ENCODE measurements around the gene TLR9. TPM values are rescaled to one million over a fixed set of nuclear protein-coding genes. Genes with fewer than 3 reads are reported as not detected.
A peak's percentile ranks its signal among the peaks of the same experiment; 100 is the strongest.

TLR9 gene
- total RNA-seq, 4 donors from 2014 or later, result not detected

GRCh38 chr3:52202384-52203077 is 22.9 kb downstream of the TLR9 start:
- 65 to 87% methylated on average over 4 of the region's 4 CpGs for WGBS, 2 donors
- DNase-seq, result no peak
- TF ChIP-seq CTCF (IDR thresholded peaks at IDR 0.05) (no peak), POLR2A (IDR thresholded peaks at IDR 0.05) (no peak)
- intact Hi-C loops (cut with DNase I), result no loop called here
- peaks cover 3 to 87% (median 27%) of the 10 kb centered on the region in 3 donors for H3K4me1 ChIP-seq
- no peaks in the 10 kb centered on the region for H3K9me3 ChIP-seq
- peaks cover 18 to 80% (median 22%) of the 10 kb centered on the region in 3 donors for H3K36me3 ChIP-seq
- peak overlapping the region in 1 of 4 donors; percentile 2 for H3K27ac ChIP-seq
- no peaks in the 10 kb centered on the region for H3K27me3 ChIP-seq
- no peak overlapping the region for H3K4me3 ChIP-seq

GRCh38 chr3:52200981-52201679 is 24.3 kb downstream of the TLR9 start:
- WGBS, 2 donors, result 80 to 82% methylated on average over 5 of the region's 5 CpGs
- no peak overlapping the region for H3K4me3 ChIP-seq
- H3K4me1 ChIP-seq, result peaks cover 9 to 96% (median 41%) of the 10 kb centered on the region in 3 donors
- intact Hi-C loops (cut with DNase I), result no loop called here
- DNase-seq, result no peak
- H3K27ac ChIP-seq, result peak overlapping the region in 2 of 4 donors; percentile 52 to 60
- TF ChIP-seq CTCF (IDR thresholded peaks at IDR 0.05) (no peak), POLR2A (IDR thresholded peaks at IDR 0.05) (no peak)
- no peaks in the 10 kb centered on the region for H3K27me3 ChIP-seq
- peaks cover 14 to 66% (median 18%) of the 10 kb centered on the region in 3 donors for H3K36me3 ChIP-seq
- no peaks in the 10 kb centered on the region for H3K9me3 ChIP-seq

- no peak for DNase-seq
- H3K9me3 ChIP-seq, result no peaks in the 10 kb centered on the region
- peaks cover 9 to 95% (median 41%) of the 10 kb centered on the region in 3 donors for H3K4me1 ChIP-seq
- intact Hi-C loops (cut with DNase I), result no loop called here
- peak overlapping the region; percentile 61 to 96 (median 88) for H3K4me3 ChIP-seq
- H3K27ac ChIP-seq, result peak overlapping the region; percentile 84 to 95 (median 92)
- 24 to 48% methylated on average over 7 to 10 of the region's 14 CpGs for WGBS, 2 donors
- H3K27me3 ChIP-seq, result no peaks in the 10 kb centered on the region
- peaks cover 9 to 44% (median 10%) of the 10 kb centered on the region in 3 donors for H3K36me3 ChIP-seq
- TF ChIP-seq CTCF (IDR thresholded peaks at IDR 0.05), result no peak
- TF ChIP-seq POLR2A (IDR thresholded peaks at IDR 0.05), result no peak
Measured at GRCh38 chr3:52198643-52199608, 26.5 kb downstream of the TLR9 start.

- intact Hi-C loops (cut with DNase I), result no loop called here
Measured at GRCh38 chr3:52197842-52198625, 27.4 kb downstream of the TLR9 start, which contains the start of gene ALAS1. Gene ALAS1, plus strand, starts transcription at chr3:52198160. Its CDS starts 1,082 bp downstream, at chr3:52199242.

More at GRCh38 chr3:52197842-52198625, 27.4 kb downstream of the TLR9 start, which contains the start of gene ALAS1:
- TF ChIP-seq CTCF (IDR thresholded peaks at IDR 0.05) (peak in 4 of 6 experiments; percentile 18 to 30 (median 24)), POLR2A (IDR thresholded peaks at IDR 0.05) (peak in 3 of 4 donors; percentile 63 to 88 (median 83))
- no peaks in the 10 kb centered on the region for H3K9me3 ChIP-seq
- H3K4me1 ChIP-seq, result peaks cover 9 to 91% (median 35%) of the 10 kb centered on the region in 3 donors
- H3K4me3 ChIP-seq, result peak within 1 kb of the TSS; percentile 61 to 96 (median 88)
- no peaks in the 10 kb centered on the region for H3K27me3 ChIP-seq
- H3K36me3 ChIP-seq, result peaks cover 2 to 35% (median 7%) of the 10 kb centered on the region in 3 donors
- 0% methylated on average over 30 to 39 of the region's 71 CpGs for WGBS, 2 donors
- peak within 1 kb of the TSS; percentile 84 to 95 (median 92) for H3K27ac ChIP-seq
- peak; percentile 52 for DNase-seq
